HG02642 (cell line): ENCODE data around the gene GTF3C5.

Experiments used
- ATAC-seq: cut with Tn5 transposase; IDR thresholded peaks from one replicate; pipeline ENCODE4 v1.9.1; 2021; ENCODE audit warnings: mild to moderate bottlenecking; ENCODE audit not compliant: unreplicated experiment, poor library complexity

GTF3C5 gene

GRCh38 chr9:133103183-133103986 lies 72.6 kb downstream of the GTF3C5 start:
- ATAC-seq, result no peak

GRCh38 chr9:133103987-133104505 lies 73.2 kb downstream of the GTF3C5 start:
- no peak for ATAC-seq

- ATAC-seq, result no peak
Measured at GRCh38 chr9:133104718-133105460, 74.1 kb downstream of the GTF3C5 start.

GRCh38 chr9:133105461-133105770 lies 74.6 kb downstream of the GTF3C5 start:
- ATAC-seq, result no peak

GRCh38 chr9:133106511-133107244 lies 75.9 kb downstream of the GTF3C5 start:
- no peak for ATAC-seq

GRCh38 chr9:133107245-133107722 lies 76.5 kb downstream of the GTF3C5 start:
- no peak for ATAC-seq
